Uterus (tissue), 2 donors: ENCODE data around the gene POLR1F.

Source experiments
- CTCF ChIP-seq, 4 experiments: fragments of 200-600 bp in 2 of 4; fragments of 450-650 bp in 2 of 4; sonication (generic) in 2 of 4; IDR thresholded peaks; one replicate each; pipeline ENCODE4 v1.5.1; 2016 to 2019; ENCODE audit warnings: antibody characterized with exemption in 4 of 4, mild to moderate bottlenecking in 2 of 4, moderate library complexity in 1 of 4
- POLR2A ChIP-seq, 2 donors: fragments of 450-650 bp; IDR thresholded peaks; one replicate each; pipeline ENCODE4 v1.6.1; 2016; ENCODE audit warnings: antibody characterized with exemption in 2 of 2, mild to moderate bottlenecking in 1 of 2, moderate library complexity in 1 of 2

- TF ChIP-seq CTCF (IDR thresholded peaks at IDR 0.05) (no peak), POLR2A (IDR thresholded peaks at IDR 0.05) (no peak)
These were observed 34.4 kb downstream of the POLR1F start for GRCh38 chr7:19674266-19674960.
